ENCODE results near the gene ARFGAP3.
A peak's percentile ranks its signal among the peaks of the same experiment; 100 is the strongest.
"Not testable (repeated sequence)": the region's sequence is repeated elsewhere in the genome, so short reads cannot be mapped to it uniquely, and the experiment has no call there.

The ARFGAP3 gene

GRCh38 chr22:42769574-42770447 lies 87.3 kb downstream of the ARFGAP3 start:
- no peak for DNase-seq

- no peak for DNase-seq
Observed at GRCh38 chr22:42769238-42769573, 87.9 kb downstream of the ARFGAP3 start.

DNA sequence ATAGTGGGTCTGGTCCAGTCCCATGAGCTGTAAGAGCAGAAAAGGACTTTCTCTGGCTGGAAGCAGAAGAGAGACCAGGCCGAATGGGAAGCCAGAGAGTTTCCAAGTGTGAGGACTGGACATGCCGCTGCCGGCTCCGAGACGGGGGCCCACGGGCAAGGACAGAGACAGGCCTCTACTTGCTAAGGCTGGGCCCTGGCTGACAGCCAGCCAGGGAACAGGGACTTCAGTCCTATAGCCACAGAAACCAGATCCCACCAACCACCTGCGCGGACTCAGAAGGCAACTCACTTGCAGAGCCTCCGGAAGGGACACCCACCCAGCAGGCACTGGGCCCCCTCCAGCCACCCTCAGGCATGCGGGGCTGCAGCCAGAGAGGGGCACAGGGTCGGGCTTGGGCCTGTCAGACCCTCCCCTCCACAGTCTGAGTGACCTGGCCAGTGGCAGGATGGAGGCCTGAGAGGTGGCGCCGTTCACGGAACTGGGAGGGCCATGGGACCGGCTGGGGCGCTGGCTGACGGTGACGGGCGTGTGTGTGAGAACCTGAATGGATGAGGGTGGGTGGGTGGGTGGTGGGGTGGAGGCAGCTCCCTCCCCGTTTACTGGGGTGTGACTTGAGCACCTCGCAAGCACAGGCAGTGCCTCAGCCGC lies 88.6 kb downstream of the ARFGAP3 start:
- no peak for DNase-seq

GRCh38 chr22:42766860-42767259 lies 90.2 kb downstream of the ARFGAP3 start:
- DNase-seq: no peak

GRCh38 chr22:42764895-42765363 lies 92.1 kb downstream of the ARFGAP3 start:
- DNase-seq: no peak

DNA sequence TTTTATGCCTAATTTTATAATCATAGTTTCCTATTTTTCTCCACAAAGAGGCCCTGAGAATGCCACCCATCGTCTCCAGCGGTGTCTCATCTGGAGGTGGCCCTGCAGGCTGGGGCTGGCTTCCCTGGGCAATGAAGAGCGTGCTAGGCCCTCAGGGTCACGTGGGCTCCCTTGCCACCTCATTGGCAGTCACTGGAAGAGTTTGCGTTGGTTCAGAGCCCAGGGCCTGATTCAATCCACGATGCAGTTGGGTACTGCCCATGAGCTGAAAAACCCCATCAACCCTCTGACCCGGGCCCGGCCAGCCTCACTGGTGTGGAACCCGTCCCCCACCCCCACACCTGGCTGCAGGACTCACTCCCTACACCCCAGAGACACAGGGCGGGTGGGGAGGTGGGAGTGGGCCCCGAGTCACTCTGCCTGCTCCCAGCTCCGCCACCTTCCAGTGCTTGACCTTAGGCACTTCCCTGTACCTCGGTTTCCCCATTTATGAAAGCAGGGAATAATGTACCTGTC lies 93.0 kb downstream of the ARFGAP3 start:
- DNase-seq: peak in 19 of 51 donors; percentile 3 to 57 (median 21)

GRCh38 chr22:42760806-42761565 lies 96.1 kb downstream of the ARFGAP3 start:
- no peak for DNase-seq

- DNase-seq: no peak
Observed at GRCh38 chr22:42758931-42759629, 98.0 kb downstream of the ARFGAP3 start.

GRCh38 chr22:42755553-42755952 lies 101.5 kb downstream of the ARFGAP3 start:
- DNase-seq: not testable (repeated sequence)

- DNase-seq: not testable (repeated sequence)
Observed at GRCh38 chr22:42755121-42755520, 102.0 kb downstream of the ARFGAP3 start.

DNA sequence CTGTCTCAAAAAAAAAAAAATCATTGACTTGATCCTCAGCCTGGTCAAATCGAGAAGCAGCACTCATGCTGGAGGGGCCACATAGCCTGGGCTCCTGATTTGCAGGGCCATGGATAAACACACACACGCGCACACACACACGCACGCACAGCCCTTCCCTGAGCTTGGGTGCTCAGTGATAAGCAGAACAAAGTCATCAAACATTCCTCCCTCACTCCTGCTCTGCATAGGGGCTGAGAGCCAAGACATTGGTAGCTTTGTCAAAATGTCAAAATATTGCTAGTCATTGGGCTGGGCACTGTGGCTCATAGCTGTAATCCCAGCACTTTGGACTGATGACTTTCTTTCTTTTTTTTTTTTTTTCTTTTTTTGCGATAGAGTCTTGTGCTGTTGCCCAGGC lies 102.4 kb downstream of the ARFGAP3 start:
- no peak for DNase-seq

- no peak for DNase-seq
Observed at GRCh38 chr22:42752912-42753311, 104.2 kb downstream of the ARFGAP3 start.

DNA sequence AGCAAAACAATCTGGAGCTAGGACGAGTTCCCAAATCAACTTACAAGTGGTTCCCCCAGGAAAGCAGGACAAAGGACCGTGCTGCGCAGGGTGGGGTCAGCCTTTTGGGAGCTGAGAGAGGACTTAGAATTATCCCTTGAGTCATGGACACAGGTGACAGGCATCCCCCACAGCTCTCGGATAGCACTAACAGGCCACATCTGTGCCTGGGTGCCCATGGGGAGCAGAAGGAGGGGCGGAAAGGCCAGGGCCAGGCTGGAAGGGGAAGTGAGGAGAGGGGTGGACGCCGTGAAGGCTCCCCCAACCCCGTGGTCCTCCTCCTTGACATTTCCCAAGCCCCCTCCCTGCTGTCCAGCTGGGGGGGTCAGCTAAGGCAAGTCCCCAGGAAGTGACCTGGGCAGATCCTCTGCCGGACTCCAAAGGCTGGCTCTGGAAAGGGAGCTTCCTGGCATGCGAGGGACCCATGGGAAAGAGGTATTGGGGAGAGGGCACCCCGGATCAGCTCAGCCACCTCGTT lies 104.8 kb downstream of the ARFGAP3 start:
- no peak for DNase-seq

DNA sequence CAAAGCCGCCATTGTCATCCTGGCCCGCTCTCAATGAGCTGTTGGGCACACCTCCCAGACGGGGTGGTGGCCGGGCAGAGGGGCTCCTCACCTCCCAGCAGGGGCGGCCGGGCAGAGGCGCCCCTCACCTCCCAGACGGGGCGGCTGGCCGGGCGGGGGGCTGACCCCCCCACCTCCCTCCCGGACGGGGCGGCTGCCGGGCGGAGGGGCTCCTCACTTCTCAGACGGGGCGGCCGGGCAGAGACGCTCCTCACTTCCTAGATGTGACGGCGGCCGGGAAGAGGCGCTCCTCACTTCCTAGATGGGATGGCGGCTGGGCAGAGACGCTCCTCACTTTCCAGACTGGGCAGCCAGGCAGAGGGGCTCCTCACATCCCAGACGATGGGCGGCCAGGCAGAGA lies 106.7 kb downstream of the ARFGAP3 start:
- DNase-seq: not testable (repeated sequence)

GRCh38 chr22:42747701-42748513 lies 109.2 kb downstream of the ARFGAP3 start:
- no peak for DNase-seq

Measured in hypothalamus (tissue), 51 donors.